Inflammatory macrophage (primary cell): ENCODE data around the gene MEIKIN.

ENCODE experiments used
- DNase-seq, 2 donors: peaks; one replicate each; pipeline ENCODE4 v3.0.0-alpha.2; 2020 to 2022

MEIKIN gene

DNA sequence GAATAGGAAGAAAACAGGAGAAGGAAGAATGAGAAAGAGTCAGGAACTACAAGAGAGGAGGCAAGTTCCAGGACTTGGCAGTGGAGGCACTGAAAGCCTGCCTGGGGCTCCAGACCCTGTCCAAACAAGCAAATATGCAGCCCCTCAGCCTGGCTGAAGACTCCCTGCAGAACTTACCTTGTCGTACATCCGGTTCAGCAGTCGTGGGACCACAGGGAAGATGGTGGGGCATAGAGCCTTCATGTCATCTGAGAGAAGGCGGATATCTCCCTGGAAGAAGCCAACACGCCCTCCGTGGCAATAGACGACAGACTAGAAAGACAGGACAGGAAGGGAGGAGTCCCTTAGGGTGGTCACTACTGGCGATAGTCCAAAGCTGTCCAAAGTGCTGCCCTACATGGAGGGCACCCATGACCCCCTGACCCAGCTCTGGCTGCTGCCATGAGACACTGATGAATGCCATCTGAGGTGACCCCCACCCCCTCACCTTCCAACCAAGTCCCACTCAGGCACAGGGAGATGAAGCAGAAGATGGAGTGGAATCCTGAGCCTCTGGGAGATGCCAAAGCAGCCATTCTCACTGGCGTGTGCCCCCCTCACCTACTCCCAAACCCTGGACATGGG lies 27.7 kb upstream of the MEIKIN start:
- DNase-seq, result no peak

DNA sequence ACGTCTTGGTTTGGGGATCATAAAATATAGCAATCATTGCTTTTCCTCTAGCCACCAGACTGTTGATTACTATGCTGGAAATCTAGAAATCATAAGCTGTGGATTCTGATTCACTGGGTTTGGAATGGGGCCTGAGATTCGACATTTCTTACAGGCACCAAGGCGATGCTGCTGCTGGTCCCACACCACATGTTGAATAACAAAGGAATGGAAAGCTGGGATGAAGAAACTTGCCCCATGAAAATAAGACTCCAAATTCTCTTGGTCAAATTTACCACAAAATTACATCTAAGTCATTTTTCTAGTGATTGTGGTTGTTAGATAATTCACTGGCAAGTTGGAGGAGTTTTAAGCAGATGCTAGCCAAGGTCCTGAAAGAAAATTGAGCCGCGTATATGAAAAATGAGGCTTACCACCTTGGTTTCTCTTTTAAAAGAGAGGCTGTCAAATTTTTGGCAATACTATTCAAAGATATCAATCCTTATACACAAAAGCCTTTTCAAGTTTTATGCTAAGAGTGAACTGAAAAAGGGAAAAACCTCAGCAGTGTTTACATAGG lies 23.0 kb upstream of the MEIKIN start:
- no peak for DNase-seq

DNA sequence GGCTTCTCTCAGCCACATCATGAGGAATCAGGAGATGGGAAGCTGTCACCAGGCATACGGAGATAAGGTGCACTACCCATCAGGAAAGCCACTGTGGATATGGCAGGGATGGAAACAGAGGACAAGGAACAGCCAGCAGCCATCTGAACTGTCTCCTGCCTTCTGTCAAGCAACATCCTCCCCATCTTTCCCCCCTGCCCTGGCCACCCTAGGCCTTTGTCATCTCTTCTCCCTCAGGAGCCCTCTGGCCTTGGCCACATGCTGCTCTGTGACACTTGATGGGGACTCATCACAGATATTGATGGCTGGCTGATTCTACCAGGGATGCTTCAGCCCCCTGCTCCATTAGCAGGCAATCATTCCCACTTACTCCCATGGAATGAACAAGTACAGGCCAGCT lies 21.1 kb upstream of the MEIKIN start:
- no peak for DNase-seq

DNA sequence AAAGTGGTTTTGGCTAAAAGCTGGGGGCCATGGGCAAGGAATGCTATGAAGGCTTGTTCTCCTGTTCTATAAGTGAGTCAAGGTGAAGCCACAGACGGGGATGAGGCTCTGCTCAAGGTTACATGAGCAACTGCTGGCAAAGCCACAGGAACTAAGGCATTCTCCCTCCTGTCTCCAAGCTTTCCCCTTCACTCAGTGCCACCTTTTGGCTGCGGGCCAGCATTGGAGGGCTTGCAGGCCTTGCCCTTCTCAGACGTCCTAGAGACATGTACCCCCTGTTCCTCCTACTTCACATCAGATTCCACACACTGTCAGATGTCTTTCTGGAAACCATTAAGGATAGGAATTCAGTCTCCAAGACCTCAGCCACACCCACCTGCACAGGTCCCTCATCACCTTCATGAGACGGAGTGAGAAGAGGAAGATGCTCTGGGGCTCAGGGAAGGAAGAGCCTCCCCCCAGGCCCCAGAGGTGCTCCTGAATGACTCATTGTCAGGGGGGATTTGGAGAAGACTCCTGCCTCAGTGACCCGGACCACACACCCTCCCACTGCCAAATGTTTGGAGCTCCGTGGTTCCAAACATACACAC lies 20.5 kb upstream of the MEIKIN start:
- no peak for DNase-seq

DNA sequence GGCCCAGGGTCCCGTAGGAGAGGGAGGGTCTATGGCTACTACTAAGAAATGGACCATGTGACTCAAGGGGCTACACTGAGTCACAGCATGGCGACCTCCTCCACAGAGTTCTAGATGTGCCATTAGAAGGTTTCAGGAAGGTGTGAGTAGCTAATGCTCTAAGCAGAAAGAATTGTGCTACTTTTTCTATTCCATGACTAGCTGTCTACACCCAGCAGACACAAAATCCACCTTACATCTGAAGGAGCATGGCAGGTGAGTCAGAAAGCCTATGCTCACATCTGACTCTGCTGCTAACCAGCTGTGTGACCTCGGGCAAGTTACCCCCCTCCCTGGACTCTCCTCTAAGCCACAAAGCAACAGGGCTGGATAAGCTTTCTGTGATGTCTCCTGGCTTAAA lies 14.4 kb upstream of the MEIKIN start:
- no peak for DNase-seq

DNA sequence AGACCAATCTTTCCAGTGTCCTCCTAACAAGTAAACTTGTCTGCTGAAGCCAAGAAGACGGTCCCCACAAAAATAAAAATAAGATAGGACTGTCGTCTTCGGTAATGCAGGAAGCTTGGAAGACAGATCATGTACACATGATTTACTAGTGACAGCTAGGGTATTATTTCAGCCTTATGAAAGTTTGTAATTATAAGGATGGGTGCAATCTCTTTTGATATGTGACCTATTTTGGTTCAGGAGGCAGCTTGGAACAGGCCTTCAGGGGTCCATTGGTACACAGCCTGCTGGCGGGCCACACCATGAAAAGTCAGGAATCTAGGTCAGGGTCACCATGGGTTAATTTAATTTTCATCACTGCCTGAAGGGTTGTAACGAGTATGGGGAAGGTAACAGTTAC lies 13.7 kb upstream of the MEIKIN start:
- no peak for DNase-seq

DNA sequence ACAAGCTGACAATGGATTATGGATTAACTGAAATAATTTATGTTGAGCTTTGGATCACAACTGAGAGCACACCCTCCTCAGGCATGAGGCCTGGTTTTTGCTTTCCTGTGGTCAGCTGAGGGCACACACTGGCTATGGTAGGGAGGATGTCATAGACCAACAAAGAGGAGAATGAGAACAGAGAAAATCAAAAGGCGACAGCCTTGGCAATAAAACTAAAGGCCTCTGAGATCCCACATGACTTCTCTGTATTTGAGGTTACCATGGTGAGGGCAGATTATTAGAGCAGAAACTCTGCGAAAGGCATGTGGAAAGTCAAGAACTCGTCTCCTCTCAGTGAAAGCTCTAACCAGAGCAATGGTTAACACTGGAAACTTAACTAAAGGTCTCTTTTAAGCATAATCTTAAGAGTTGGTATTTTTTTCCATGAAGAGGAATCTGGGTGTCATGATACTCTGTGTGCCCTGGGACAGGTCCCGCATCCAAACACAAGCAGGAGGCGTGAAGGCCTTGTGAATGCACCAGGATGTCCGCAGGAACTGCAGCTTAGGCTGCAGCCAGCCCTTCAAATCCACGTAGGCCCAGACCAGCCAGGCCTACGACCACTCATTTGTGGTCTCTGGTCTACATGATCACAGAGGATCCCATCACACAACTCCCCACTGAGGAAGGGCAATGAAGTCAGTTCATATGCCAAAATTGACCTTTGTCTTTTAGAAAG lies 12.4 kb upstream of the MEIKIN start:
- DNase-seq, result no peak

DNA sequence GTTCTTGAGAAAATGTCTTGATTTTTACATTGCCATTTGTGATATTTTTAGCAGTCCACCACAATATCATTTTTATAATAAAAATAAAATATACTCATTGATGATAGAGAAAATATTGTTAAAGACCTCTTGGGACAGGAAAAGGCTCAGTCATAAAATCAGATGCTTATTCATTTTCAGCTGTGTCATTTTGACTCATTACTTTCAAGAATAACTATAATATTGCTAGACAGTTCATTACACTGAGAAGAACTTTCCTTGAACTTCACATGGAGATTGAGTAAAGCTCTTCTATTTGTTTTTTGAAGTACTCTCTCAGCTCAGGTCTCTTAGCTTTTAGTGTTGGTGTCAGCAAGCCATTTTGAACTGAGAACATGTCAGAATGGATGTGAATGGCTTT lies 8.5 kb upstream of the MEIKIN start:
- no peak for DNase-seq

DNA sequence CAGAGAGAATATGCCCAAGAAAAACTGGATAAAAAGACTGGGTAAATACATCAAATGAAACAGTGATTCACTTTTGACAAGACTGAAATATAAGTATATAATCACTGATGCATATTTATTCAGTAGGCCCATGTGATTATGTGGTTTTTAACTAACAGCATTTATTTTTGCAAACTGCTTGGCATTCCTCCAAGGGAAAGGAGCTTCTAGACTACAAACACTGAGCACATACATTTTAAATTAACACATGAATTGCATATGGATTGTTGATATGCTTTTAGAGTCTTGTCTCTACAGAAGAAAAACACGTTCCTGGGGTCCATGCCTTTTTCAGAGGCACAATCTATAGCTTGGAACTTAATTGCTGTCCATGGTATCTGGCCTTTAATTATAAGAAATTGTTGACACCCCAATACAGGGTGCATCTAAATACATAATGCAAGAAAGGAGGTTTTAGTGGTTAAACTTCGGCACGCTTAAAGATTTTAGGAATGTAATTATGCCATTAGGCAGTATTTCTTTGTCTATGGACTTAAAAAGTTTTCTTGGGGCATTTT lies 6.9 kb upstream of the MEIKIN start:
- no peak for DNase-seq

DNA sequence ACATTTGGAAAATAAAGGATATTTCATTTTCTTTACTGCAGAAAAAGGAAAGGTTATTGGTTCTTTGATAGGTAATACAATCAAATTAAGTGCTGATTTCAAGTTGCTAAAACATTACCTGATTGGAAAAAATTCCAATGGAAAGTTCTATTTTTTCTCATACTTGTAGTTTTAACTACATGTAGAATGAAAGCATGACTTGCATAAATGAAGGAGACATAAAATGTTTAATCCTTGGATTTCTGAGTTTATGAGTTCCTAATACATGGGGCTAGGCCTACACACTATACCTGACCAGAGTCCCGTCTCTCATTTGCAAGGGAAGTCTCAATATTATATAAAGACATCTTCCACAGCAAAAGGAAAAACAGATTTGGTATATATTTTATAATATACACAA lies 5.2 kb upstream of the MEIKIN start:
- DNase-seq, result no peak

DNA sequence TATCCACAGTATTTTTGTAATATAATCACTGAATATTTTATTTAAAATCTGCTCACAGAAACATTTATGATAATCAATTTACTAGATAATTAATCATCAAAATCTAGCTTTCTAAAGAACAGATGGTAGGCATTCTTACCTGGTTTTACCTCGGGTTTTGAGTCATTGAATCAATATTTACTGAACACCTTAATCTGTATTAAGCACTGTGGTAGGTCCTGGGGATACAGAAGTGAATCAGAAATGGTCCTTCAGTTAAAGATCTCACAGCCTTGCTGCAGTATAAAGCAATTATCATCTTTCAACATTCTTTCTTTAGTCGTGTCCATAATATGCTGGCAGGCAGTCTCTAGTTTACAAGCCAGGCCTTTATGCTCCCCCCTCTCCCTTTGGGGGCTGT lies 2.0 kb upstream of the MEIKIN start:
- no peak for DNase-seq

DNA sequence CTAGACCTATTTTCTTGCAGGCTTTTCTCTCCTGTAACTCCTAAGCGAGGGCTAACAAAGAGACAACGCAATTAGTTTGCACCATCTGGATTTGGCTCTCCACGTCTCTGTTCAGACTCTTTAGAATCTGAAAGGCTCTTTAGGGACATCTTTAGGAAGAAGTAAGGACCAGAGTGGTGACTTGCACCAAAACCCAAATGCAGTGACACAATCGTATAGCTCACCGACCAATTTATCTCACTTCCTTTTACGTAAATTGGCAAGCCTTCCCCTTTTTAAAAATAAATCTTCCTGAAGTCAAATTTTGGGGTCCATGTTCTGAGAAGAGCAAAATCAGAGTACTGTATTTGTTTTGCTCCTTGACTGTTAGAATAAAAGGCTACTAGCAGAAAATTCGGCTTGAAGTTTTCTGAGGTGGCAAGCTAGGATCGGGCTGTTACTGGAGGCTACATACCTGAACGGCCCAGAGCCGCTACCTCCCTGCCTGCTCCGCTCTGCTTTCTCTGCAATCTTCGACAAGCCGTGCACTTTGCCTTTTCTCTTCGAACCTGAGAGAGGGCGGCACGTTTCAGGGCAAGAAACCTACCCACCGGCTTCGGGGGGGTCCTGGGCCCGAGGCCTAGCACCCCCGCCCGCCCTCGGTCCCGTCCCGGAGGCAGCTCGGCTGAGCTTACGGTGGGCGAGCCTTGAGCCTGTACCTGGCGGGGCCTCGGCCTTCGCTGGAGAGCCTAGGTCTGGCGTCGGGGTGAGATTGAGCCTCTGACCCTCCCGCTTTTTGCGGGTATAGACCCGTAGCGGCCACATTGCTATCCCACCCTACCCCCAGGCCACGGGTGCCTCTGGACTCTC lies 537 bp downstream of the MEIKIN start:
- peak; percentile 75 to 79 for DNase-seq

DNA sequence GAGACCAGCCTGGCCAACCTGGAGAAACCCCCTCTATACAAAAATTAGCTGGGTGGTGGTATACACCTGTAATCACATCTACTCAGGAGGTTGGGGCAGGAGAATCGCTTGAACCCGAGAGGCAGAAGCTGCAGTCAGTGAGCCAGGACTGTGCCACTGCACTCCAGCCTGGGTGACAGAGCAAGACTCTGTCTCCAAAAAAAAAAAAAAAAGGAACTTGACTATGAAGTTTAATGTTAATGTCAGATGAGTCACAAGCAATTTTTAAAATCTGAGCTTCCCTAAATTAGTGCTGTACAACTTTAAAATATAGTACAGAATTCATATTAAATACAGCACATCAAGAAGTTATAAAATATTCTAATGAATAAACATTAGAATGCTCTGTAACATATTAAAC lies 1.5 kb downstream of the MEIKIN start:
- peak; percentile 52 to 80 for DNase-seq

DNA sequence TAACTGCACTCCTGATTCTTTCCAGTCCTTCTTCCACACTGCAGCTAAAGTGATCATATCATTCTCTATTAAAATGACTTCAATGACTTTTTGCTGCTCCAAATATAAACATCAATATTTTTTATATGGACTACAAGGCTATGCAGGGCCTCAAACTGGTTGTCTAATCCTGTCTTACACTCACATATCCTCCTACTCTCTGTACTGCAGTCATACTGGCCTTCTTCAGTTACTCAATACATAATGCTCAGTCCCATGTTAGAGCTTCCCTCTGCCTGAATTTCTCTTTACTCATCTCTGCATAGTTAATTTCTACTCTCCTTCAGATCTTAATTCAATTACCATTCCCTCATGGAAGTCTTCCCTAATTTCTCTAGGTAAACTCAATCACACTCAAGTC lies 3.4 kb downstream of the MEIKIN start:
- DNase-seq, result peak; percentile 64 to 70

DNA sequence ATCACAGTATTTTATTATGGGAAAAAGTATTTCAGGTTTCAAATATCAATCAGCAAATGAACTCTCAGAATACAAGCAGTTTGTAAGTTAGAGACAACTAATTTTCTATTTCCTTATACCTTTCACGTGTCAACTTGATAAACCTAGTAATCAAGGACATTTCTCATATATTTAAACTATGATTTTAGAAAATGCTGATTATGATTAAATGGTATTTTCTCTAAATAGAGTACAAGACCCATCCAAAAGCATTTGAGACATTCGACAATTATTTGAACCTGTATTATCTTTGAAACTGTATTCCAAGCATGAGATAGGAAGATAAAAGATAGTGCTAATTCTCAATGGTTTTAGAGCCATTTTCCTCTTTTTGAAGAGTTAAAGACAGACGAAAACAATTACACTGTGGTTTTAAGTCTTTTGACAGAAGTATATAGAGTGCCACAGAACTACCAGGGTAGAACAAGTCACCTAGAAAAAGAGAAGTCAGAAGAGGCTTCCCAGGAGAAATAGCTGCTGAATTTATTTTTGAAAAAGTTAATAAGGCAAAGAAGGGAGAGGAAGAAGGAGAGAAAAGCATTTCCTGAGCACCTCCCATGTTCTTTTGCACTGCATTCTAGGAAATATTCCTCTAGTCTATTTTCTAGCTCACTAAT lies 5.6 kb downstream of the MEIKIN start:
- DNase-seq, result no peak

DNA sequence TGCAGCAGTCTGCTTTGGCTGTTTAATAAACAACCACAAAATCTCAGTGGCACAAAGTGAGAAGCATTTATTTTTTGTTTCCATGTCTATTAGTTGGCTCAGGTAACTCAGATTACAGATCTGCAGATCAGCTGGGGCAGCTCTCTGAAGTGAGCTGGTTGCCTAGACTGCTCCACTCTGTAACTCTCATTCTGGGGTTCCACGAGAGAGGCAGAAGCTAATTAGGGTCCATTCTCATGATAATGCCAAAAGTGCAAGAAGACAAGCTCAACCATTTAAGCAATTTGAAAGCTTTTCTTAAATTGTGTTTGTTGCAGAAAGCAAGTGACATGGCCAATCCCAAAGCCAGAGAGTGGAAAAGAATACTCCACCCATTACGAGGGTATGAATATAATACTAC lies 13.2 kb downstream of the MEIKIN start:
- no peak for DNase-seq

DNA sequence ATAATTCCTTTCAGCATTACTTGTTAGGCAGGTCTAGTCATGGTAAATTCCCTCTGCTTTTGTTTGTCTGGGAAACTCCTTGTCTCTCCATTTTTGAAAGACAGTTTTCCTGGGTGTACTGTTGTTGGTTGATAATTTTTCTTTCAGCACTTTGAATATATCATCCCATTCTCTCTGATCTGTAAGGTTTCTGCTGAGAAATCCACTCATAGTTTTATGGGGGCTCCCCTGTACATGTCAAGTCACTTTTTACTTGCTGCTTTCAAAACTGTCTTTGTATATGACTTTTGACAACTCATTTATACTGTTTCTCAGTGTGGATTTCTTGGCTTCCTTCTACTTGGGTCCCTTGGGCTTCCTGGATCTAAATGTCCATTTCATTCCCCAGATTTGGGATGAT lies 16.5 kb downstream of the MEIKIN start:
- no peak for DNase-seq

DNA sequence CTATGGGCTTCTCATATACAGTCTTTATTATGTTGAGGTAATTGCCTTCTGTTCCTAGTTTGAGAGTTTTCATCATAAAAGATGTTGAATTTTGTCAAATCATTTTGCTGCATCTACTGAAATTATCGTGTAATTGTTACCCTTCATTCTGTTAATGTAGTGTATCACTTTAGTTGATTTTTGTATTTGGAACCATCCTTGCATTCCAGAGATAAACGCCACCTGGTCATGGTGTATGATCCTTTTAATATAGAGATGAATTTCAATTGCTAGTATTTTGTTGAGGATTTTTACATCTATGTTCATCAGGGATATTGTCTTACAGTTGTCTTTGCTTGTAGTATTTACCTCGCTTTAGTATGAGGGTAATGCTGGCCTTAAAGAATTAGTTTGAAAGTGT lies 19.3 kb downstream of the MEIKIN start:
- DNase-seq, result no peak

DNA sequence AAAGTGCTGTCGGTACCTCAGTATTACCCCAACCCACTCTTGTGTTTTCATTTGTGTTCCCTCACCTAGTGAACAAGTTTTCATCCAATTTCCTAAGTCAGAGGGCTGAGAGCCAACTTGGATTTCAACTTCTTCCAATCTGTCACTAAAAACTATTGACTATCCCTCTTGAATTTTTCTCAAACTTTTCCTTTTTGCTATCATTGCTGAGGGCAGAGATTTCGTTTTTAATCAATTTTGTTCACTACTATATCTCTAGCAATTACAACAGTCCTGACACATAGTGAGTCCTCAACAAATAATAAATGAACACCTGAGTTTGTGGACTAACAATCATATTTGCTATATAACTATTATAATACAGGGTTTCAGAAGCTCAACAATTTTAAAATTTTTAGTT lies 29.0 kb downstream of the MEIKIN start:
- no peak for DNase-seq

DNA sequence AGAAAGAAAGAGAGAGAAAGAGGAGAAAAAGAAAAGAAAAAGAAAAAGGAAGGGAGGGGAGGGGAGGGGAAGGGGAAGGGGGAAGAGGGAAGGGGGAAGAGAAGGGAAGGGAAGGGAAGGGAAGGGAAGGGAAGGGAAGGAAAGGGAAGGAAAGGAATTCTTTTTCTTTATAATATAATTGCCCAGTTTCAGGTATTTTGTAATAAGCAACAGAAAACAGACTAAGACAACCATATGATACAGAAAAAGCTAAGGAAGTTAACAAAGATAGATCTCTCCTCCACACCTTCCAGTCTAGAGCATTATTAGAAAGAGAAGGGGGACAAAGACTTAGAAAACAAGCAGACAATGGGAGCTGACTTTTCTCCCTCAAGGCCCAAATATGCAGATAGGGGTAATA lies 31.0 kb downstream of the MEIKIN start:
- no peak for DNase-seq

DNA sequence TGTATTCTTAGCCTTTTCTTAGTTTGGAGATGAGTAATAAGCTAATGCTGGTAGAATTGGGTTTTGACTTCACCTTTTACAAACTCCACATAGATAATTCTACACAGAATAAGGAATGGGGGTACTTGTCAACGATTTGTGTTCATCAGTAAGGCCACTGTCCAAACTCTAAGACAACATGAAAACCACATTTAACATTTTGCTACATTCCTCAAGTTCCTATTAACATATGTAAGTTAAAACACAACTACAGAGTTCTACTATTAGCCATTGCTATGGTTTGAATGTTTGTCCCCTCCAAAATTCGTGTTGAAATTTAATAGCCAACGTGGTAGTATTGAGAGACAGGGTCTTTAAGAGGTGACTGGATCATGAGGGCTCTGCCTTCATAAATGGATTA lies 31.9 kb downstream of the MEIKIN start:
- DNase-seq, result no peak

DNA sequence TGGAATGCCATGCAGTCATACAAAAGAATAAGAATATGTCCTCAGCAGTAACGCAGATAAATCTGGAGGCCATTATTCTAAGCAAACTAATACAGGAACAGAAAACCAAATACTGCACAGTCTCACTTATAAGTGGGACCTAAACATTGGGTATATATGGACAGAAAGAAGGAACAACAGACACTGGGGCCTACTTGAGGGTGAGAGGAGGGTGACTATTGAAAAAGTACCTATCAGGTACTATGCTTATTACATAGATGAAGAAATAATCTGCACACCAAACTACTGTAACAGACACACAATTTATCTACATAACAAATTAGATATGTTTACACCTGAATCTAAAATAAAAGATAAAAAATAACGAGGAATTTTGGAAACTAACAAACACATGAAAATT lies 38.8 kb downstream of the MEIKIN start:
- DNase-seq, result no peak
